Spleen (tissue), 11 donors: Measurements from ENCODE around the gene GYPC. TPM values are rescaled to one million over a fixed set of nuclear protein-coding genes. Genes with fewer than 3 reads are reported as not detected.

ENCODE experiments used
- DNase-seq: peaks from one replicate; pipeline ENCODE4 v3.0.0-alpha.2; 2020
- H3K27ac ChIP-seq, 8 donors: fragments of 200-600 bp; sonication (generic) in 7 of 8; 1 replicate in 4 of 8; 2 replicates in 4 of 8; pipeline versions ENCODE4 v1.5.0 to v1.8.0; 2016 to 2021; ENCODE audit warnings: inconsistent platforms in 4 of 8, mild to moderate bottlenecking in 4 of 8, moderate library complexity in 1 of 8
- H3K27me3 ChIP-seq, 7 donors: fragments of 200-600 bp; sonication (generic) in 6 of 7; replicated peaks in 1 of 7; 1 replicate in 4 of 7; 2 replicates in 3 of 7; pipeline versions ENCODE4 v1.5.0 to v1.8.0; 2016 to 2021; ENCODE audit warnings: inconsistent platforms in 3 of 7, mild to moderate bottlenecking in 1 of 7
- H3K36me3 ChIP-seq, 6 donors: fragments of 200-600 bp; sonication (generic) in 5 of 6; 1 replicate in 4 of 6; 2 replicates in 2 of 6; pipeline versions ENCODE4 v1.5.0 to v1.8.0; 2016 to 2021; ENCODE audit warnings: inconsistent platforms in 2 of 6
- H3K4me1 ChIP-seq, 6 donors: fragments of 200-600 bp; sonication (generic) in 5 of 6; 1 replicate in 3 of 6; 2 replicates in 3 of 6; pipeline versions ENCODE4 v1.5.0 to v1.8.0; 2016 to 2021; ENCODE audit warnings: inconsistent platforms in 3 of 6
- H3K4me3 ChIP-seq, 8 donors: fragments of 200-600 bp; sonication (generic) in 7 of 8; 1 replicate in 4 of 8; 2 replicates in 4 of 8; pipeline versions ENCODE4 v1.5.0 to v1.8.0; 2016 to 2021; ENCODE audit warnings: inconsistent platforms in 4 of 8, mild to moderate bottlenecking in 4 of 8, moderate library complexity in 2 of 8
- H3K9me3 ChIP-seq, 8 donors: fragments of 200-600 bp; sonication (generic) in 7 of 8; 1 replicate in 4 of 8; 2 replicates in 4 of 8; pipeline versions ENCODE4 v1.5.0 to v1.8.0; 2016 to 2021; ENCODE audit warnings: inconsistent platforms in 4 of 8
- POLR2A ChIP-seq, 3 donors: fragments of 450-650 bp; IDR thresholded peaks; one replicate each; pipeline ENCODE4 v1.5.1; 2017; ENCODE audit warnings: antibody characterized with exemption in 3 of 3, mild to moderate bottlenecking in 1 of 3
- POLR2AphosphoS5 ChIP-seq, 3 donors: sonication (generic); formaldehyde crosslinking; IDR thresholded peaks; one replicate each; pipeline ENCODE4 v1.5.1; 2017; ENCODE audit warnings: antibody characterized with exemption in 3 of 3
- WGBS, 5 donors: extraction: QIAGEN DNeasy Blood & Tissue Kit in 3 of 5; methylation state at CpG; one replicate each; pipeline versions ENCODE4 v1.1.5 to v1.1.7; 2013 to 2018; 5-methylcytosine and 5-hydroxymethylcytosine counted together
- intact Hi-C: fragments of 100-400 bp; cut with DNase I; formaldehyde crosslinking; loops from one replicate; pipeline ENCODE4 v1.15.0; 2023; ENCODE audit warnings: low total_unique reads
- polyA plus RNA-seq, 3 donors: library from polyadenylated mRNA; stranded (reverse); fragments of 200-250 nt; gene quantifications; one replicate each; pipeline ENCODE4 v1.2.1, GENCODE V29; 2013
- total RNA-seq, 7 donors: library from RNA; depleted of rRNA in 3 of 7; stranded (reverse); fragments of >200 nt in 3 of 7; fragmentation: NEBNext Ultra II Directional in 4 of 7; extraction: Animal tissue kit (Norgen Biotek cat#: 25700) in 4 of 7; gene quantifications; one replicate each; pipeline versions ENCODE4 v1.1.0 to v1.2.1, GENCODE V29; 2016 to 2021
- TF ChIP-seq, protein P1 (sequence below), 11 experiments: fragments of 200-600 bp in 7 of 11; fragments of 450-650 bp in 4 of 11; sonication (generic) in 4 of 11; IDR thresholded peaks in 8 of 11; conservative IDR thresholded peaks in 3 of 11; 1 replicate in 7 of 11; 2 replicates in 4 of 11; pipeline versions ENCODE4 v1.4.0 to v1.8.0; 2016 to 2021; ENCODE audit warnings: antibody characterized with exemption in 11 of 11, inconsistent platforms in 4 of 11, mild to moderate bottlenecking in 1 of 11
- donor health status: healthy with polysubstance abuse.
- donor health status: DM: no; HTN: no; CAD: no; lungs with moderate emphysema.
- donor health status: DM: no; HTN: no; CAD: no.
- donor health status: Bipolar disorder and iron deficiency.
- donor health status: healthy.
- donor health status: DM: no; HTN: no; CAD: no.
- donor health status: DM: yes; HTN: yes; CAD: no.

The GYPC gene
- total and polyA plus RNA-seq, 10 donors = 86.6 to 202 (median 153) TPM

DNA sequence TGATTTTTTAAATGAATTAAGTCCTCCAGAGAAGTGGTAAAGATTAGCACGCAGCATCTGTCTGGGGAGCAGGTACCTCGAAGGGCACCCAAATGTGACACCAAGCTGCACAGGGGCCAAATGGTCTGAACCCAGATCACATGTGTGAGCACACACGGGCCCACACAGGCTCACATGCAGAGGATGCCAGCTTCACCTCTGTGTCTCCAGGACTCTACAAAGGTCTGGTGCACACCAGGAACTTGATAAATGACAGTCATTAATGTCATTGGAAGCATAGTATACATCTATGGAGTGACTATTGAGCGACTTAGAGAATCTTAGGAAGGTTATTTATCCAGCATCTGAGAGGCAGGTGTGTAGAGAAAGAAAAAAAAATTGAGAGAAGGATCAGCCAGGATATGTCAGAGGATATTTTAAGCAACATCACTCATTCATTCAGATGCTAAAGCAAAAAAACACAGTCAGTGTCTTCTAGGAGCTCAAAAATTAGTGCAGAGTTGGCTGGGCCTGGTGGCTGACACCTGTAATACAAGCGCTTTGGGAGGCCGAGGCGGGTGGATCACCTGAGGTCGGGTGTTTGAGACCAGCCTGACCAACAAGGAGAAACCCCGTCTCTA lies 23.2 kb downstream of the GYPC start:
- Histone ChIP-seq H3K27ac (no peak overlapping the region), H3K4me3 (no peak overlapping the region), H3K36me3 (peaks cover 0 to 88% (median 24%) of the 10 kb centered on the region in 6 donors), H3K4me1 (peaks cover 0 to 45% (median 13%) of the 10 kb centered on the region in 6 donors), H3K27me3 (no peaks in the 10 kb centered on the region), H3K9me3 (peaks cover 0 to 19% (median 18%) of the 10 kb centered on the region in 8 donors)
- intact Hi-C loops = no loop called here
- DNase-seq = no peak
- no peak for TF ChIP-seq POLR2AphosphoS5 (IDR thresholded peaks at IDR 0.05)
- TF ChIP-seq POLR2A (IDR thresholded peaks at IDR 0.05) = no peak
- TF ChIP-seq, protein P1, sequence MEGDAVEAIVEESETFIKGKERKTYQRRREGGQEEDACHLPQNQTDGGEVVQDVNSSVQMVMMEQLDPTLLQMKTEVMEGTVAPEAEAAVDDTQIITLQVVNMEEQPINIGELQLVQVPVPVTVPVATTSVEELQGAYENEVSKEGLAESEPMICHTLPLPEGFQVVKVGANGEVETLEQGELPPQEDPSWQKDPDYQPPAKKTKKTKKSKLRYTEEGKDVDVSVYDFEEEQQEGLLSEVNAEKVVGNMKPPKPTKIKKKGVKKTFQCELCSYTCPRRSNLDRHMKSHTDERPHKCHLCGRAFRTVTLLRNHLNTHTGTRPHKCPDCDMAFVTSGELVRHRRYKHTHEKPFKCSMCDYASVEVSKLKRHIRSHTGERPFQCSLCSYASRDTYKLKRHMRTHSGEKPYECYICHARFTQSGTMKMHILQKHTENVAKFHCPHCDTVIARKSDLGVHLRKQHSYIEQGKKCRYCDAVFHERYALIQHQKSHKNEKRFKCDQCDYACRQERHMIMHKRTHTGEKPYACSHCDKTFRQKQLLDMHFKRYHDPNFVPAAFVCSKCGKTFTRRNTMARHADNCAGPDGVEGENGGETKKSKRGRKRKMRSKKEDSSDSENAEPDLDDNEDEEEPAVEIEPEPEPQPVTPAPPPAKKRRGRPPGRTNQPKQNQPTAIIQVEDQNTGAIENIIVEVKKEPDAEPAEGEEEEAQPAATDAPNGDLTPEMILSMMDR (IDR thresholded peaks at IDR 0.05 in 8 of 11, conservative IDR thresholded peaks at IDR 0.05 in 3 of 11) = no peak
- WGBS, 5 donors = 94 to 98% (median 95%) methylated on average over 9 of the region's 9 CpGs

DNA sequence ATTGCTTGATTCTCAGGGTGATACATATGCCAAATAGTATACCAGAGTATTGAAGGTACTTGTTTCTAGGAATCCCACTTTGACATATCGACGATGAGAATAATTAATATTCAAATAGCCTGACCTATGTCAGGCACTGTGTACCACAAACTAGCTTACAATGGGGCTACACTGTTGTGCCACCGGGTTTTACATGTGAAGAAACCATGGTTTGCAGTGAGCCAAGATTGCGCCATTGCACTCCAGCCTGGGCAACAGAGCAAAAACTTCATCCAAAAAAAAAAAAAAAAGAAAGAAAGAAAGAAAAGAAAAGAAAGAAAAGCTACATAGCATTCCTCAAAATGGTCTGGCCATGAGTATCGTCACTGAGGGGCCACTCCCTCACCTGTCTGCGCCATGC lies 25.5 kb downstream of the GYPC start:
- H3K27ac ChIP-seq = no peak overlapping the region
- intact Hi-C loops = no loop called here
- TF ChIP-seq POLR2AphosphoS5 (IDR thresholded peaks at IDR 0.05) = no peak
- TF ChIP-seq POLR2A (IDR thresholded peaks at IDR 0.05) = no peak
- TF ChIP-seq, protein P1 (IDR thresholded peaks at IDR 0.05 in 8 of 11, conservative IDR thresholded peaks at IDR 0.05 in 3 of 11) = no peak

DNA sequence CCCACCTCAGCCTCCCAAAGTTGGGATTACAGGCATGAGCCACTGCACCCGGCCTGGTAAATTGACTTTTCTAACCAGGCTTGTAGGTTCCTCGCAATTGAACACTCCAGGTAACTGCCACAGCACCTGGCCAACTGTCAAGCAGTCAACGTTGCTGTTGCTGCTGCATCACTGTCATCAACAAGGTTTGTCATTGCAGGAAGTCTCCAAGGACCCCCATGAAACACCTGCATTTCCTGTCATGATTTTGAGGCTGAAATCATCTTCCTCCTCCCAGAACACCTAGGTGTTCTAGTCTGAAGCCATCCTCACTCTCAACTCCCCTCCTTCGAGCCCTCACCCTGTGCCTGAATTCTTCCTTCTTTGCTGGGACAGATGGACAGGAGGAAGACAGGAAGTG lies 29.7 kb downstream of the GYPC start:
- Histone ChIP-seq H3K27me3 (no peaks in the 10 kb centered on the region), H3K9me3 (peaks cover 0 to 15% (median 0%) of the 10 kb centered on the region in 8 donors), H3K36me3 (peaks cover 0 to 97% (median 35%) of the 10 kb centered on the region in 6 donors), H3K4me1 (peaks cover 0 to 16% (median 4%) of the 10 kb centered on the region in 6 donors), H3K27ac (no peak overlapping the region), H3K4me3 (no peak overlapping the region)
- TF ChIP-seq, protein P1 (IDR thresholded peaks at IDR 0.05 in 8 of 11, conservative IDR thresholded peaks at IDR 0.05 in 3 of 11) = no peak
- TF ChIP-seq POLR2AphosphoS5 (IDR thresholded peaks at IDR 0.05) (no peak), POLR2A (IDR thresholded peaks at IDR 0.05) (no peak)
- no peak for DNase-seq
- intact Hi-C loops = no loop called here
- WGBS, 5 donors = 76 to 89% (median 80%) methylated on average over 4 of the region's 4 CpGs

More for the DNA sequence above, 25.5 kb downstream of the GYPC start:
- Histone ChIP-seq H3K27me3 (no peaks in the 10 kb centered on the region), H3K4me1 (peaks cover 0 to 35% (median 9%) of the 10 kb centered on the region in 6 donors), H3K4me3 (no peak overlapping the region), H3K9me3 (peaks cover 0 to under 1% (median 0%) of the 10 kb centered on the region in 8 donors), H3K36me3 (peaks cover 0 to 89% (median 30%) of the 10 kb centered on the region in 6 donors)
- WGBS, 5 donors = 69 to 90% (median 88%) methylated on average over 6 of the region's 6 CpGs
- no peak for DNase-seq

DNA sequence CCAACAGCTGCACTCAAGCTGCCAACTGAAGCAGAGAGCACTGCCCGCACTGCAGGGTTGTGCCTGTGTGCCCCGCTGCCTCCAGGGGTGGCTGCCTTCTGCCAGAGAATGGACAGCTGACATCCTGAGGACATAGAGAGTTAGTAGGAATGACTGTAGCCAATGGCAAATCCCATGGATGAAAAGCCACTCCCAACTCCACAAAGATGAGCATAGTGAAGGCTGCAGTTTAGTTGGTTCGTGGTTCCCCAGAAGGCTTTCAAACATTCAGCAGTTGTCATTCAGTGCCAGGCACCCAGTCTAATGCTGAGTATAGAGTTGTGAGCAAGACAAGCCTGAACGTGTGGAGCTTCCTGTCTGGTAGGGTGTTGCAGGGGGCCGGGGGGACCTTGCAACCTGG lies 30.3 kb downstream of the GYPC start:
- H3K27me3 ChIP-seq = no peaks in the 10 kb centered on the region
- WGBS, 5 donors = 81 to 90% (median 88%) methylated on average over 5 of the region's 5 CpGs
- no peak overlapping the region for H3K4me3 ChIP-seq
- H3K9me3 ChIP-seq = peaks cover 0 to 15% (median 0%) of the 10 kb centered on the region in 8 donors
- H3K36me3 ChIP-seq = peaks cover 0 to 97% (median 33%) of the 10 kb centered on the region in 6 donors
- peaks cover 0 to 13% (median 4%) of the 10 kb centered on the region in 6 donors for H3K4me1 ChIP-seq
- TF ChIP-seq POLR2AphosphoS5 (IDR thresholded peaks at IDR 0.05) = peak in 1 of 3 donors; percentile 29
- no peak for TF ChIP-seq POLR2A (IDR thresholded peaks at IDR 0.05)
- H3K27ac ChIP-seq = no peak overlapping the region
- DNase-seq = no peak
- intact Hi-C loops = no loop called here
